NCI-H2227 (cell line): ENCODE results near the gene CALML5.

ENCODE experiments used
- DNase-seq: peaks from one replicate; lab custom pipeline; 2025; ENCODE audit not compliant: unreplicated experiment; lab: John Stamatoyannopoulos, UW

Gene CALML5

DNA sequence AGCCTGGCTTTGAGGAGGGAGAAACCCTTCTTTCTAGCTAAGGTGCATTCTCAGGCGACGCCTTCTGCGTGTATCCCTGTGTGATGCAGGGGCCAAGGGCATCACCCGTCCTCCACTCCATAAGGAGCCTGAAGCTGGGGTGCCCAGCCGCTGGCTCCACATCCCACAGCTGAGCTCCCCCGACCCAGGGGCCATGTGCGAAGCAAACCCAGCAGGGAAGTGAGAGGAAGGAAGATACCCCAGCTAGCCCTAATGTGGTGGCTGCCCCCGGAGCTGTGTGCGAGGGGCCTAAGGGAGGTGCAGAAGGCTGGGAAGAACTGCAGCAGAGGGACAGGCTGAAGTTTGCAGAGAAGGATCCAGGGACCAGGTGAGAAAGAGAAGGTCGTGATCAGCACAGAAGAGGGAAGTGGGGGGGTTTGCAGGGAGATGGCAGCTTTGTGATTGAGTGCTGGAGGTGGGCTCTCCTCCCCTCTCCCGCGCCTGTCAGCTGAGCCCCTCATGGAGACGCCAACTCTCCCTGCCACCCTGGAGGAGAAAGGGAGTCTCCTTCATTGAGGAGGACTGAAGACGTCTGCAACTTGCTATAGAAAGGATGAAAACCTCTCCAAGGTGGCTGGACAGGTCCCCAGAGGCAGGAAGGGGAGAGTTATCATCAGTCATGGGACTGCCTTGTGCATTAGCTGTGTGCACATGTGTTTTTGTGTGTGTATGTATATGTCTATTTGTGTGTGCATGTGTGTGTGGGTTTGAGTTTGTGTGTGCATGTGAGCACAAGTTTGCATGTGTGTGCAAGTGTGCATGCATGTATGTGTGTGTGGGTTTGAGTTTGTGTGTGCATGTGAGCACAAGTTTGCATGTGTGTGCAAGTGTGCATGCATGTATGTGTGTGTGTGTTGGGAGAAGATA, 3.5 kb upstream of the CALML5 start:
- DNase-seq: no peak

DNA sequence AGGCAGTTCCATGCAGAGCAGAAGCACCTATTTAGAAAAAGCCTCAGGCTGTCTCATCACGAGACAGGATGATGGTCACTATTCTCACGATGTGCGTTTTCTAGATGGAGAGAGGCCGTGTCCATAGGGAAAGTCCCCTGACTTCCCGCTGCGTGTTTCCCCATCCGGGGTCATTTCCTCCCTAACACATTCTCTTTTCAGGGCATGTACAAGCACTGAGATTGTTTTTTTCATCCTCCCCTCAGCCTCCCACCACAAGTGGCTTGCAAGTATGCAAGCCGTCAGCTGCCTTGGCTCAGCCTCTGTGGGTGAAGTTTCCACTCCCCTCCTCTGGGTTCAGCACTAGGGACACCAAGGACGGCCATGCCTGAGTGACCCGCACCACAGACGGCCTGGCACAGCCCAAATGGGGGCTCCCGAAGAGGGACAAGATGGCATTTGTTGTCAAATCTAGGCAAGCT, 2.7 kb upstream of the CALML5 start:
- no peak for DNase-seq

DNA sequence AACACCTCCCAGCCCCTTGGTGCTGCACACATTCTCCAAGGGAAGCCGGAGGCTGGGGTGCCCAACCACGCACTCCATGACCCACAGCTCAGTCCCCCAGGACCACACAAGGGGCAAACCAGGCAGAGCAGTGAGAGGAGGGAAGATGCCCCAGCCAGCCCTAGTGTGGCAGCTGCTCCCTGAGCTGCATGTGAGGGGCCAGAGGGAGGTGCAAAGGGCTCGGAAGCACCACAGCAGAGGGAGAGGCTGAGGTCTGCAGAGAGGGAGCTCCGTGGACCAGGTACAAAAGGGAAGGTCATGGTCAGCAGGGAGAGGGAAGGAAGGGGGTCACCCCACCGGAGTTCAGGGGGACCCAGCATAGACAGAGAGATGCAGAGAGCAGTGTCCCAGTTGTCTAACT, 1.5 kb upstream of the CALML5 start:
- no peak for DNase-seq

DNA sequence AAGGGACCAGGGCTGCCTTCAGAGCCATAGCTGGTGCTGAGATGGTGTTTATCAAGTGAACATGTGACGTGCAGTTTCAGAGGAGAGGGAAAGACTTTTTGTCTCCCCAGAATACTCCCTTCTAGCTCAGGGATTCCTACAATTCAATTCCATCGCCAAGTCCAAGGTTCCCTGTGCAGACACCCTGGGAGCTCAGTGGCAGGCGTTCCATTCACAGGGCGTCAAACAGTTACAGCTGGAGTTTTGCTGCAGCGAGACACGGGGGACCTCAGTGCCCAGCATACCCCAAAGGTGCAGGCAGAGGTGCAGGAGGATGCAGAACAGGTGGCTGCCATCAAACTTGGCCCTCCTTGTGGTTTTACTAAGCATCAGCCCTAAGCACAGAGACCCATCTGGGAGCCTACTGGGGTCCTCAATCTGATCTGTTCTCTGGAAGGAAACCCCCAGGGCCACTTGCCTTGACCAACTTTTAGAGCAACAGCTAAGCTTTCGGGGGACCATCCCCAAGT, 846 bp upstream of the CALML5 start:
- no peak for DNase-seq

DNA sequence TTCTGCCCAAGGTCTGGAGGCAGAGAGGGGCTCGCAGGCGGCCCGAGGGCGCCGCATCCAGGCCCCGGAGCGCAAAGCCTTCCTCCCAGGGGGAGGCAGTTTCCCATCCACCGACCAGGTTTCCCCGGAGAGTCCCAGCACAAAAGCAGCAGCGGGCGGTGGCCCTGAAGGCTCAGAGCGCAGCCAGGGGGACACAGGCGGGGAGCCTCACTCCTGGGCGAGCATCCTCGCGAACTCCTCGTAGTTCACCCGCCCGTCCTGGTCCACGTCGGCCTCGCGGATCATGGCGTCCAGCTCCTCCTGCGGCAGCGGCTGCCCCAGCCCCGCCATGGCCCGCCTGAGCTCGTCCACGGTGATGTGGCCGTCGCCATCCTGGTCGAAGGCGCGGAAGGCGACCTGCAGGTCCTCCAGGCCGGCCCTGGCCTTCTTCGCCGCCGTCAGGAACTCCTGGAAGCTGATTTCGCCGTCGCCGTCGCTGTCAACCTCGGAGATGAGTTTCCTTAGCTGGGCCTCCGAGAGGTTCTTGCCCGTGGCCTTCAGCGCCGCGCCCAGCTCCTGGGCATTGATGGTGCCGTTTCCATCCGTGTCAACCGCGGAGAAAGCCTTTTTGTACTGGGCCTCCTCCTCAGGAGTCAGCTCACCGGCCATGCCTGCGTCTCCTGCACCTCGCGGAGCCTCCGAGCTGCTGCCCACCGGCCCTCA, 428 bp downstream of the CALML5 start:
- no peak for DNase-seq

DNA sequence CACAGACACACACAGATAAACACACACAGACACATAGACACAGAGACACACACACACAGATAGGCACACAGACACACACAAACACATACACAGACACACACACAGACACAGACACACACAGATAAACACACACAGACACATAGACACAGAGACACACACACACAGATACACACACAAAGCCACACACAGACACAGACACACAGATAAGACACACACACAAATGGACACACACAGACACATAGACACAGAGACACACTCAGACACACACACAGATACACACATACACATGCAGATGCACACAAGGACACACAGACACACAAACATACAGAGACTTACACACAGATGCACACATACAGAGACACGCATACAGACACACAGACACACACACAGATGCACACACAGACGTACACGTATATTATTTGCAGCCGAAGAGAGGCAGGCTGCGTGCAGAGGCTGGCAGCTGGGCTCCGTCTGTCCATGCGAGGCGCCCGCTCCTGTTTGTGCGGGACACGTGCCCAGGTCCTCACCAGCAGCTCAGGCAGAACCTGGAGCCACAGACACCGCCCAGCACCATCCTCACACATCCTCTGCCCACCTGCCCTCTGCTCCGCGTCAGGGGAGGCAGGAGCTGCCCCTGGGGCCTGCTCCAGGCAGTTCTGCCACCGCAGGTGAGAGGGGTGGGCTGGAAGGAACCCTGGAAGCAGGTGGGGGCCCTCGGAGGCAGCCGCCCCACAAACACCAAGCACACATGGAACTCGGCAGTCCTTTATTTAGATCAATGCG, 1.2 kb downstream of the CALML5 start:
- no peak for DNase-seq

DNA sequence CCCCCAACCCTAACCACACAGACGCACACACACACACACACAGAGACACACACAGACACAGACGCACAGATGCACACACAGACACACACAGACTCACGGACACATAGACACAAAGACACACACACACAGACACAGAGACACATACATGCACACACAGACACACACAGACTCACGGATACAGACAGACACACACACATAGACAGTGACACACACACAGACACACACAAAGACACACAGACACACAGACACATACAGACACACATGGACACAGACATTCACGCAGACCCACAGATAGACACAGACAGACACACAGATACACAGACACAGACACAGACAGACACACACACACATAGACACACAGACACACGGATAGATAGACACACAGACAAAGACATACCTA, 2.1 kb downstream of the CALML5 start:
- DNase-seq: no peak

DNA sequence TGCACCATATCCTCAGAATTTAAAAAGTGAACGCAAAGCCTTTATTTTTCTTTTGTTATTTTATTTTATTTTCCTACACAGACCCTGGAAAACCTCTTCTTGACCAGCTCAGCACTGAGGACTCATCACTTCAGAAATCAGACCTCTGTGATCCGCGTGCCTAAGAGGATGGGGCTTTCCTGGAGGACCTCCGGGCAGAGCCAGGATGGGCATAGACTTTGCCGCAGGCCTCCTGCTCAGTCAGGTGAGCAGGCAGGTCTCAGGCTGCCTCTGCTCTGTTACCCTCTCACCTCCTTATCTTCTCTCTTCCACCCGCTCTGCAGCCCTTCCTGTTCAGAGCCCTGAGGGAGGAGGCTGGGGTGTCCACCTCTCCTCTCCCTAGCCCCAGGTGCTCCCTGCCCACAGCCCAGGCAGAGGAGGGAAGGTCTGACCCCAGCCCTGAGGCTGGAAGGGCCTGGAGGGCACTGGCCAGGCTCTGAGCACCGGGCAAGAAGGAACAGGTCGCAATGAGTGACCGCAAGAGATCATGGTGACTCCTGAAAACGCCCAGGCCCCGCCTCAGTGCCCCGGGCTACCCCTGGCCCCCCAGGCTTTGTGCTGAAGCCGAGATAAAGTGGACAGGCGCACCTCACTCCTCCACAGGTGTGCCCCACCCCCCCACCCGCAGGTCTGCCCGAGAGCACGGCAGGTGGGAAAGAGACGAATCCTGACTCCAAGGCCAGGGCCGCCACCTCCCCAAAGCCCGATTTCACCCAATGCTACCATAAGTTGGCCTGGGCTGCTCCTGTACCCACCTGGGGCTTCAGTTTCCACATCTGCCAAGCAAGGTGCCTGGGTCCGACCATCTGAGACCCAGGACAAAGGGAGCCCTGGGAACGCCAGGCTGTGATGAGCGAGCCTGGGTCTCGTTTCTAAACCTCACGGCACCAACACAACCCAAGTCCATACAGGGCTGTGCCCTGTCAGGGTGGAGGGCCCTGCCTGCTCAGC, 2.8 kb downstream of the CALML5 start:
- no peak for DNase-seq

DNA sequence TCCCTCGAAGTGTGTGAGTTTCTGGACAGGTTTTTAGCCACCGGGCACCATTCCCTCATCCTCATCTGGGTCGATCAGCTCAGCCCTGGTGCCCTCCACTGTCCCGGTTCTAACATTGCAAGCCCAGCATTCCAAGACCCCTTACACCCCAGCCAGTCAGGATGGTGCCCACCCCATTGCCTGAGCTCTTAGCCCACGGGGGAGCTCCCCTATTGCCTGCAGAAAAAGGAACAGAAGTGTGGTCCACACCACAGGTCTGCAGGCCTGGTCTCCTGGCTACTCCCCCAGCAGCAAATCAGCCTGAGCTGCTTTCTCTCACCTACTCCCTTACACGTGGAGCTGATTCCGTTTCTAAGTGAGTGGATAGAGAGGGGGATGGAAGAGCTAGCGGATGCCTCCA, 4.8 kb downstream of the CALML5 start:
- DNase-seq: no peak

DNA sequence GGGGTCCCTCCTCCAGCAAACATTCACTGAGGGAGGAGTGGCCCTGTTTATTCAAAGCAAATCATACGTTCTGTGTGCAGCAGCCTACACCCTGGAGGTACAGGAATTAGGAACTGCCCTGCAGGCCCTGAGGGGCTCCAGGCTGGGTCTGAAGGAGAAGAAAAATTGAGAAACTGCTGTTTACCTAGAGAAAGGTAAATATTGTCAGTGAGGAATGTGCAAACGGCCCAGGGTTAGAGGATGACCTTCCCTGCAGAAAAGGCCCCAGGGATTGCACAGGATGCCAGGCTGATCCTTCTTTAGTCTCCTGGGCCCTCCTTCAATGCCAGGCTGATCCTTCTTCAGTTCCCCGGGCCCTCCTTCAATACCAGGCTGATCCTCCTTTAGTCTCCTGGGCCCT, 5.7 kb downstream of the CALML5 start:
- no peak for DNase-seq

DNA sequence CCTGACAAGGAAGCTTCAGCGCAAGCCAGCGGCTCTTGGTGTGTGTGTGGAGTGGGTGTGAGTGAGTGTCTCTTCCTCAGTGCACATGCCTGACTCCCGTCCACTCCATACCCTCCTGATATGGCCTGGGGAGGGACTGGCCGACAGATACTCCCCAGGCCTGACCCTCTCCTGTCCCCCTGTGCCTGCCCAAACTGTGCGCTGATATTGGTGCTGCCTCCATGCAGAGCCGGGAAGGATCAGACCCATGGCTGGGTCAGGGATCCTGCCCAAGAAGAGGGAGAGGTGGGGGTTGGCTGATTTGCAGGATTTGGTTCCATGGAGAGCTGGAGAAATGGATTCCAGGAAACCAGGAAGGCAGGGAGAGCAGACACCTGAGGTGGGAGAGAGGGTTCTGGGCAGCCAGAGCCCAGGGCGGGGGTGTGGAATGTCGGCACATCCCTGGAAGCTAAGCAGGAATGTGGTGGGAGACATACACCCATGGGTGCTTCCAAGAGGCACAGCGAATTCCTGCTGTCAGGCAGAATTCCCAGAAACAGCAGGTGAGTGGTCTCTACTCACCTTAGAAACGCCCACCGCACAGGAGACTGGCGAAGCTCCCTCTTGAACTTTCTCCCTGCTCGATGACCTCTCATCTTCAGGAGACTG, 6.3 kb downstream of the CALML5 start:
- DNase-seq: no peak

DNA sequence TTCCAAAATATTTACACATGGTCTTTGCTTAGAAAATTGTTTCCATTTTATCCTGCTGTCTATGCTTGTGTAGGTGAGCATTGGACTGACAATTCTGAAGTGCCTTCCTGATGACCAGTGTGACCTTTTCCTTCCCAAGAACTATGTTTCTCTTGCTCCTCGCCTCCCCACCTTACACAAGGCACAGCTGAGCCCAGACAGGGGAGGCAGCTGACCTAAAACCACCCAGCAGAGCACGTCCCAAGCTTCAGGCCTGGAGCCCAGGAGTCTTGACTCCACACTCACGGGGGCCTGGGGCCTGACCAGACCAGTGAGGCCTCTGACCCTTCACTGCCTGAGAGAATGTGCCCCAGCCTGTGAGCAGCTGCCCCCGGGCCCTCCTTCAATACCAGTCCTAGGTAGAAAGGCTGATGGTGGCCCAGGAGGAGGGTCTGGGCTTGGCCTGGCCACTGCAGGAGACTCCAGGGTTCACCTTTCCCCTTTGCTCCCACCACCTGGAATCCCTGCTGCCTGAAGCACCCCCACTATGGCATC, 7.0 kb downstream of the CALML5 start:
- no peak for DNase-seq

DNA sequence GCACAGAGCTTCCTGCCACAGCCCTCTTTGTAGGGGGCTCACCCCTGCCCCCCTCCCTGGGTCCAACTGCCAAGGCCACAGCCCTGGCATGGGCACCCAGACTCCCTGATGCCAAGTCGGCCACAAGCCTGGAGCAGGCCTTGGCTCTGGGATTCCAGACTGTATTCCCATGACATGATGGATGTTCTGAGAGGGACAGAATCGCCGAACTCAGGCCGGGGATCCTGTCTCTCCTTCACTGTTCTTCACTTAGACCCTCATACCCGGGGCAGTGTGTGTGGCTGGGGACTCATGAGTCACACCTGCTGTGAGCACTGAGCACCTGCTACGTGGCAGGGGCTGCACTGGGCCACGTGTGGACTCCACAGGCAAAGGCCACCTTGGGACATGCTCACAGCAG, 7.9 kb downstream of the CALML5 start:
- DNase-seq: no peak

DNA sequence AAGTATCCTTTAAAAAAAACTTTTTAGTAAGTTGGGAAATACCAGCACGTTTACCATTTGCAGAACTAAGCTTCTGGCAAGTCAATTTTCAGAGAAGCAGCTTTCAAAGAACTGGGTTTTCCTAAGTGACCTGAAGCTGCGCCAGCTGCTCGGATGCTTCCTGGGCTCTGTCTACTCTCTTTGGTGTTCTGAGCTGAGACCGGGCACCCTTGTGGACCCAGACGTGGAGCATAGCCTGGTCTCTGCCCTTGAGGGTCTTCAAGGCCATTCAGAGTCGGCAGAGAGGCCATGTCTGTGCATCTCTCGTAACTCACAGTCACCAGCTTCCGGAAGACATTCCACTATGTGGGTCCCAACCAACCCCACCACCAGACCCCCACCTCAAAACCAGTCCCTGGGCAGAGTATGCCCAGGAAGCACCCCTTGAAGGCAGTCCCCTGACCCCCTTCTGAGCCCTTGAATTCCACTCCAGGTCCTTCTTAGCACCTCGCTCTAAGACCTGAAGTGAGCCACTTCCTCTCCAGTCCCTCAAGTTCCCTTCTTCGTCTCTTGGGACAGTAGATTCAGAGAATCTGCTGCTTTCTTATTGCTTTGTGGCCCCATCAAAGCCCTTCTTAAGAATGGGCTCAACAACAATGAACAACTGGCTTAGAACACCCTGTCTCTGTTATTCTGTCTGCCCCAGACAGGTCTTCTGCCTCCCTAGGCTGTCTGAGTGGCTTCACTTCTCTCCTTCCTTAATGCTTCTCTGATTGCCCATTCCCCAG, 8.5 kb downstream of the CALML5 start:
- DNase-seq: no peak

DNA sequence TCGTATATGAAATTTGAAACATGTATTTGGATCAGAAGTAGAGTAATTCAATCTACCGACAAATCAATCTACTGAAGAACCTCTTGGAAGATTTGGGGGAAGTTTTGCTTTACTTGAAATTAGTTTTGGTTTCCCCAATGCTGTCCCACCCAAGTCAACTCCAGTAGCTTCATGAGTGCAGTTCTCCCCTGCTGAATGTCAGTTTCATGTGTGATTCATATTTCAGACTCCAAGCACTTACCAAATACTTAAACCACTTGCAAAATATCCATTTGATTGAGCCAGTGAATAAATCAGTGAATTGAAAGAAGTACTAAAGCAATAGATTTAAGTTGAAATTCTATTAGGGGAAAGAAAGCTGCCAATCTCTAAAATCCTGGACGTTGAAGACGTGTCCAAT, 9.3 kb downstream of the CALML5 start:
- DNase-seq: no peak

DNA sequence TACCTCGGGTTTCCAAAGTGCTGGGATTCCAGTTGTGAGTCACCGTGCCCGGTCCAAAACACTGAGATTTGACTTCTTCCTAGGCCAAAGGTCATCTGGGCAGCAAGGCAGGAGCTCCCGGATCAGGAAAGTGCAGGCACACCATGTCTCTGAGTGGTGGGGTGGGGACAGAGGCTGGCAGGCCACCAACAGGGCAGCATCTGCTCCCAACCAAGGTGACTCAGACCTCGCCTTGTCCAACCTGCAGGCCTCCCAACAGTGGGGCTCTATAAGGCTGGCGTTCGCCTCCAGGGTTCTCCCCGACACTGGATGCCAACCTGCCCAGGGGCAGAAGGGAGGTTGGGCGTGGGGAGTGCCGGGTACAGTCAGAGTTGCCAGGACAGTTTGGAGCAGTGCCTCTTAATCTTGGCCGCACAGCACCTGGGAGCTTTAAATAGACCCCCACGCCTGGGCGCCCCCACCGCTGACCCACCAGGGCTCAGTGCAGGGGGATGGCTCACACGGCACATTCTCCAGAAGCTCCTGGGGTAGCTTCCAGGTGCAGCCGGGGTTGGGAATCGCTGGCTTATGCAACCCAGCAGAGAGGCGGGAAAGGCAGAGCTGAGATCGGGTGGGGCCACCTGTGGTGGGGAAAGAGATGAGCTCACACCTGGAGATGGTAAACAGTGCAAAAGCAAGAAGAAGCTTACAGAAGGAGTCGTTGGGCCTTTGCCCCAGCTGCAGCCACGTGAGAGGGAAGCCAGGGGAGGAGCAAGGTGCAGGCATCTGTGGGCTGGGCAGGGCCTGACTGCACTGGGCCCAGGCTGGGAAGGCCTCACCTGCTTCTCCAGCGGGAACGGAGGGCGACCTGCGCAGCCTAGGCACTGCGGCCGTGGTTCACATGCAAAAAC, 10.9 kb downstream of the CALML5 start:
- DNase-seq: no peak

DNA sequence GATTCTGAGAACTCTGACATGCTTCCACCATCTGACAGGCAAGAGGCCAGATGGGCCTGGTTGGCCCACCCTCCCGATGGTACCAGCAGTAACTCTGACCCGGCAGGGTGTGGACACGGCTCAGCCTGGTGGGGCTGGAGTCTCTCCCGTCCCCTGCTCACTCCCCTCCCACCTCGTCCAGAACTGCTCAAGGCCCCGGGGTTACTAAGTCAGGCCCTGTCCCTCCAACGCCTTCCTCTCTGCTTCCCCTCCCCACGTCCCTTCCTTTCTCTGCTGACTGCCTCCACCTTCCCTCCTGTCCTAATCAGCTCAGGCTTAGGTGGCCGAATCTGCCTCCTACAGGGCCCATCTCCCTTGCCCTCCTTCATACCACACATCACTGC, 12.5 kb downstream of the CALML5 start:
- no peak for DNase-seq
